Activated CD4-positive, CD25-positive, alpha-beta regulatory T cell treated with anti-CD3 and anti-CD28 coated beads, Interleukin-2, amount 50 U/mL, for 24 hours (primary cell): ENCODE data around the gene NFASC.
A peak's percentile ranks its signal among the peaks of the same experiment; 100 is the strongest.

ENCODE experiments used
- ATAC-seq, 2 donors: fragments of 150-1000 bp; cut with Tn5 transposase; one replicate each; pipeline ENCODE4 v1.10.0; 2021; ENCODE audit warnings: mild to moderate bottlenecking in 1 of 2, moderate library complexity in 1 of 2

Gene NFASC

GRCh38 chr1:204891860-204892259 lies 21.2 kb downstream of the NFASC start:
- no peak for ATAC-seq

GRCh38 chr1:204894031-204894430 lies 23.4 kb downstream of the NFASC start:
- ATAC-seq: no peak

DNA sequence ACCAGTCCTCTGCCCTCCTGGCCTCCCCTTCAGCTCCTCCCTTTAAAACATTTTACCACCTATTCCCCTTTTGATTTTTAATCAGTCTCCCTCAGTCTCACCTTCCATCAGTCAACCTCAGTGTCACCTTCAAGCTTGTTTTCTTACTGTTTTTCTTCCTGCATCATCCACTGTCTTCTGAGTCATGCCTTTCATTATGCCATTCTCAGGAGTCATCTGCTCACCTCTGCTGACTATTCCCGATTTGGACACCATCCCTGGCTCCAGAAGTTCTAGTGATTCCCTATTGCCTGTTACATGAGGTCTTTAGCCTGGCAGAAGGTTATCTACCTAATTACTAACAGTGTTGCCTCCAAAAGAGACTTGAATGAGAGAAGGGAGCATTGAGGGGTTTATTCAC lies 23.9 kb downstream of the NFASC start:
- ATAC-seq: no peak

DNA sequence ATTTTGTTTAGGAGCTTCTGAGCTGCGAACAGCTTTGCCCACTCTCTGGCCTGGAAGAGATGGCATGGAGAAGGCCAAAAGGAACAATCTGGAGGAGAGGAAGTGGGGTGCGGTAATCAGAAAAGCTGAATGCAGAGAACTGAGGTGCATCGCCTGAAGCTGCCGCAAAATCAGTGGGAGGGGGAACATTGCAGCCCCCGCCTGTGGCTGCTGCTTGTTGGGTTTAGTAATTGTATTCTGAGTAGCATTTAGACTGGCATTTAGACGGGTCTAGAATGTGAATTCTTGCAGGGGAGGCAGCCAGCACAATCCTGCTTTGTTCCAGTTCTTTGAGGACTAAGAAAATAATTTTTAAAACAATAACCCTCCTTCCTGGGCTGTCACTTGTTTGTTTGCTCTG lies 25.4 kb downstream of the NFASC start:
- no peak for ATAC-seq

- ATAC-seq: no peak
Measured at GRCh38 chr1:204896787-204897469, 26.3 kb downstream of the NFASC start.

- no peak for ATAC-seq
Measured at GRCh38 chr1:204900721-204901120, 30.1 kb downstream of the NFASC start.

DNA sequence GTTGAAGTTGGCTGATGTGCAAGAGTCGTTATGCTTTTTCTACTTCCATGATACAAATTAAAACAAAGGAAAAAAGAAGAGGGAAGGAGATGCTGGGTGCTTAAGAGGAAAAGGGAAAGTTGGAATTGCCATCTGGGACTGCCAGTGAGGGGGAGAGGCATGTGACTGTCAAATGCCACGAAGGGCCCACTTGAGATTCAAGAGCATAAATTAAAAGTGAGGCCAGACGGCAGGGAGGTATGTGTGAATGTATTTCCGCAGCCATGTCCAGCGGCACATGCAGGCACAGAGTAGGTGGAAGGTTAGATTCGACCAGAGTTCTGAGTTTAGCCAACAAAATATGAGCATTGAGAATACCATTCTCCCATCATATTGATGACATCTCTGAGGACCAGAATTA lies 32.0 kb downstream of the NFASC start:
- ATAC-seq: no peak

GRCh38 chr1:204904228-204904810 lies 33.7 kb downstream of the NFASC start:
- no peak for ATAC-seq

DNA sequence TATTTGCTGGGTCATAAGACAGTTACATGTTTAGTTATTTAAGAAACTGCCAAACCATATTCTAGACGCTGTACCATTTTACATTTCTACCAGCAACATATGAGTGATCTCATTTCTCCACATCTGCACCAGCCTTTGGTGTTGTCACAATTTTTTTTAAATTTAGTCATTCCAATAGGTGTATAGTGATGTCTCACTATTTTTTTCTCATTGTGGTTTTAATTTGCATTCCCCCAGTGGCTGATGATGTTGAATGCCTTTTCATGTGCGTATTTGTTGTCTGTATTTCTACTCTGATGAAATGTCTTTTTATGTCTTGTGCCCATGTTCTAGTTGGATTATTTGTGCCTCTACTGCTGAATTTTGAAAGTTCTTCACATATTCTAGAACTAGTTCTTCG lies 38.4 kb downstream of the NFASC start:
- peak in 1 of 2 donors; percentile 36 for ATAC-seq

- ATAC-seq: no peak
Measured at GRCh38 chr1:204915861-204916495, 45.3 kb downstream of the NFASC start.

DNA sequence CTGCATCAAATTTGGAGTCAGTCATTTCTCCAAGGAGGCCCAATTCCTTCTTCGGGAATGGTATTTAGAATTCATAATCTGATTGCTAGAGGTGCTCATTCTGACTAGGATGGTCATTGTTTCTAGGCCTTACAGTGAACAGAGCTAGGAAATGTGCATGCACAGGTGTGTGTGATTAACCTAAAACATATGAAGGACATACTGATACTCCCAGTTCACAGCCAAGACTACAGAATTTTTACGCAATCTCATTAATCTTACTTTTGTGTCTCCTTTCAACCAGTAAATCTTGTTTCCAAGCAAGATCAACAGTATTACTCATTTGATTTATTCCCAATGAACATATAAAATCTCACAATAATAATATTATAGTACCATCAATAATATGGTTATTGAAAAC lies 47.1 kb downstream of the NFASC start:
- ATAC-seq: no peak

DNA sequence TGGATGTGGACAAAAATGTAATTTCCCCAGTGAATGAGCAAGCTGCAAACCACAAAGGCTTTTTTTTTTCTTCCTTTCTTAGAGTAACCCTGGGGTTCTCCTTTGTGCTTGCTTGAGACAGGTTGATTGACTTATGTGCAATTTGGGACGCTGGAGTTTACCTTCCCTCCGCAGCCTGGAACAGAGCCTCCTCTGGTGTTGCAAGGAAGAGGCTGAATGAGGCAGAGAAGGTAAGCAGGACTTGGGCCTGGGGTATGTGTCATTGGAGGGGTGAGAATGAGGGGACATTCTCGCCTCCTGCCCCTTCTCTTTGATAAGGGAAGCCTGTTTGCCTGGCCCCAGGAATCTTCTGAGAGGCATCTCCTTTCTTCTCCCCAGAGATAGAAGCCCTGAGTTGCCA lies 49.8 kb downstream of the NFASC start:
- no peak for ATAC-seq

GRCh38 chr1:204920967-204921366 lies 50.3 kb downstream of the NFASC start:
- no peak for ATAC-seq

DNA sequence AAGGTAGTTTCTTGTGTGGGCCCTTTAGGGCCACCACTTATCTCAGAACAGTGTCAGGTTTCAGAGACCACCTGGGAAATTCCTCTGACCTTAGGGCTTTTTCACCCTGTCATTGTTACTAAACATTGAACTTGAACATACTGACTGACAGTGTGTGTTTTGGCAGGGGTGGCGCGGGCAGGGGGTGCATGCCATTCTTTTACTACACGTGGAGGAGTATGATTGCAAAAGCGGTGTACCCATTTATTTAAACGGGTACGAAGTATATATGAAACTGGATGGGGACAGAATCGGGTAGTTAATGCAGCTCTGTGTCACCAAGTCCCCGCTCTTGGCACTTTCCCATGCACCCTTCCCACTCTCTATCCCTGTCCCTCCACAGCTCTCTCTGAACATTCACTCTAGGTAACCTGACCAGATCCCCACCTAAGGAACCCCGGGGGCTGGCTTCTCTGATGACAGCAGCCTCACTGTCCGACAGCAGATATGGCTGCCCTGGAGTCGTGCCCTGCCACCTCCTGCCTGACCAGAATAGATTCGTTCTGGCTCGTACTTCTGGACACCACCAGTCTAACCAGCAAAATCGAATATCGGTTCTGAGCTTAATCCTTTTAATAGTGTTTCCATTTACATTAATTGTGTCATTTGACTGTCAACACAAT lies 51.3 kb downstream of the NFASC start:
- ATAC-seq: no peak

DNA sequence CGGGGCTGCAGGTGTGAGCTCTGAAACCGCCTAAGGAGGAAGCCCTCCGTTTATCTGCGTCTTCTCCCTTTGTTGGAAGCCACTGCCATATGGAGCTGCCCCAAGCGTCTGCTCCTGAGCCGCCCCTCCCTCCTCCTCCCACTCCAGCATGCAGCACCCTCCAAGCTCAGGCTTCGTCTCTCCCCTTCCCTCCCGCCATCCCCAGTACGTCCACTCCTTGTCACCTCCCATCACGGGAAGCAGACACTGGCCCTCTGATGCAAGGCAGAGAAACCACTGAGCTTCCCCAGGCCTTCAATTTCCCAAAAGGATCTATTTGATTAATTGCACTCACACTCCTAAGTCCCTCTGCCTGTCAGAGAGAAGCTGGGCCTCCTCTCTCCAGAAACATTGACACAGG lies 52.5 kb downstream of the NFASC start:
- no peak for ATAC-seq

DNA sequence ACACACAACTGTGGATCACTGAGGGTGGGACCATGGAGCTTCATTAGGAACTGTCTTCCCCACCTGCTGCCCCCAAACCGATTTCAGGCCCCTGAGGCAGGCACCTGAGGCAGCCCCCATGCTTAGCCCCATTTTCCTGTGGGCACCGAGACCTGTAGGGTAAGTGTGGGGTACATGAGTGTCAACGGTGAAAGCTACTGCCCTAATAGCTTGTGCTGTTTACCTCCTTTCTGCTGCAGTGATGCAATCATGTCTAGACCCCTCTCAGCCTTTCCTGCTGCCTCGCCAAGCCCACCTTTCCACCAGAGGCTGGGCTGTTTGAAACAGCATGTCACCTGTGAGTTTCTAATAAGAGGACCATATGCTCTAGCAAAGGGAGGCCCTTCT lies 53.0 kb downstream of the NFASC start:
- ATAC-seq: no peak

DNA sequence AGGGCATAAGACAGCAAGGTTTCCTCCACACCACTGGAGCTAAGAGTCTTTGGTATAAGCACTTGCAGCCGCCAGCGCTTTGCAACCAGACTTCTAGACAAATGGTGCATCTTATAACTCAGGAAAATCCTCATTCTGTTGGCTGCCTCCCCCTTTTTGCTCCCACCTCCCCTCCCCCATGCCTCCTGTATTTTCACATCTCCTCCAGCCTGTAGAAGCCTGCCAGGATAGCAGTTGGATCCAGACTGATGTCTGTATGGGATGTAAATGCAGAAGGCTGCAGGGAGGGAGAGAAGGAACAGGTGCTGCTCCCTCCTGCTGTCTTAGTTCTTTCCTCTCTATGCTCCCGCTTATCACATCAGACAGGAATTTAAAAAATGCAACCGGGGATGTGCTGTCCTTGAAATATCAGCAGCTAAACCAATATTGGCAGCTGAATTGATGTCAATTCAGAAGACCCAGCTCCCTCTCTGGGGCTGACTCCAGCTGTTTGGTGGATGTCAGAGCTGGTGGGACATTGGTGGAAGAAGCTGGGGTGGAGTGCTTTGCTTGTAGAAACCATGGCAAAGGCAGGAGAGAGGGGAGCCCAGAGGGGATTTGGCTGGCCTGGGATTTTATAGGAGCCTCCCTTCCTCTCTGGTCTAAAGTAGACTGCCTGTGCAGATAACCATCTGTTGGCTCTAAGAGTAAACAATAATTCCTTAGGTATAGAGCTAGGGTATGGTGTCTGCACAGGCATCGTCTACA lies 53.5 kb downstream of the NFASC start:
- no peak for ATAC-seq

- no peak for ATAC-seq
Measured at GRCh38 chr1:204925701-204926100, 55.0 kb downstream of the NFASC start.

DNA sequence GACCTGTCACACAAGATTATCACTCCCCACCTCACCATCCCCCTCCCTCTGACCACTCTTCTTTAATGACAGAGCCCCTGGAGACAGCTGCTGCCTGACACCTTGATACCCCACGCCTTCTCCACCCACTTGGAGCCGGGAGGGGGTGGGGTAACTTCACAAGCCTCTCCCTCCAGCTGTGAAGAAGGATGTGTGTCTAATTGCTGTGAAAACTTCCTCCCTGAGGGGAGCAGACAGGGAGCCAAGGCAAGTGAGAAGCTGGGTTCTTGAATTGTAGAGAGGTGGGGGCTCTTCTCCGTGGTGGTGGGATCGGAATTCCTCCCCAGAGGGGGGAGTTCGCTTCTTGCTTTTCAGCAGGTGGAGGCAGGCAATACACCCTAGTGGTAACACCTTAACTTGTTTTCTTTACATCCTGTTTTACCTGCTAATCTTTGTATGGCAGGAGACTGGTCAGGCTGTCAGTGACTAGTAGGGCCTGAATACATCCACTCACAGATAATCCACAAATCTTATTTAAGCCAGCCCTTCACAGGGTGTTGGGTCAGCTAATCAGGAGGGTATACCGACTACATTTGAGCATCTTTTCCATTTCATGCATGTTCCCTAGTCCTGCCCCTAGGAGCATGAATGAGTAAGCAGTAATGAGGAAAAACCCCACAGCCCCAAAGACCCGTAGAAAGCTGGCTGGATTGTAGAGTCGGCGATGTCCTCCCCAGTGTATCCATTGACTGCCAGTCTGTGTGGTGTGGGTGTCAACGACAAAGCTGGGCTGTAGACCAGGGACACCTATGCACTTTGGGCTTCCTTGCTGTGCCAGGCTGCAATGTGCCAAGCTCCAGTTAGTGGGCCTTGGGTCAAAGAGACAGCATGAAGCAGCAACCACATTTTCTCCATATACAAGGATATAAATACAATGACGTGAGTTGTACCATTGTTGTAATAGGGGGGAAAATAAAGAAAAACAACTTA lies 57.3 kb downstream of the NFASC start:
- no peak for ATAC-seq

DNA sequence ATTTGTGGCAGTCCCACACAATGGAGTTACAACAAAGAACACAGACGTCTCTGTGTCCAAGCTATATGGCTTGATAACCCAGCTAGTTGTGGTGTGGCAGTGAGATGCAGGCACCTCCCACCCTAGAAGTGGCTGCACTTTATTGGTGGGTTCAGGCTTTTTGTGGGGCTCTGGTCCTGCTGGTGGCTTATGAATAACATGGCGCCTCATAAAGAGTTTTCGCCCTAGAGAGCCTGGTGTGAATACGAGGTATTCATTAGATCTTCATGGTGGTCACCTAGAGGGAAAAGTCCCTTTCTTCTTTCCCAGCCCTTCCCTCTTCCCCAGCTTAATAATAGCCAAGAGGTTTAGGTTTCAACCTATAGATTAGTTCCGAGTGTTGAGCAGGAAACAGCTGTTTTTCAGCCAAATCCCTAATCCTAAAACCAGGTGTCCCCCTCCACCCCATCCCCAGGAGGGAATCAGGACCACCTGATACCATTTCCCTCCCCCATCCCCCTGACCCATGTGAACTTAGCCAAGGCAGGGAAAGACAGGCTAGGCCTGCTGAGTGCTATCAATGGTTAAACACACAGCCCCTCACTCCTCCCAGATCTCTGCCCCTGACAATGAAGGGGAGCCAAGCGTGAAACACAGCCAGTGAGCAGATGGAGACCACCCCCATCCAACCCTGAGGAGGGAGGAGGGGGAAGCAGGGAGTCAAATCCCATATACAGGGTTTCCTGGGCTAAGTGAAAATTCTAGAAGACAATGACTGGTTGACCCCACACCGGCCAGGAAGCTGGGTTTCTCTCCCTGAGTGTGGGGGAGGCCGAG lies 58.2 kb downstream of the NFASC start:
- no peak for ATAC-seq
